Measurements from ENCODE around the gene ERICH6B.
A peak's percentile ranks its signal among the peaks of the same experiment; 100 is the strongest.
"Not testable (repeated sequence)": the region's sequence is repeated elsewhere in the genome, so short reads cannot be mapped to it uniquely, and the experiment has no call there.

Gene ERICH6B

GRCh38 chr13:45615501-45616101 is at the start of gene ERICH6B:
Gene ERICH6B (minus strand): TSS chr13:45615739. CDS start chr13:45597005, 18,734 bp downstream.
- ATAC-seq (ENCODE audit: insufficient read depth, low read depth) (no peak), DNase-seq (peak; percentile 8)
- no peak within 1 kb of the TSS for H2AFZ ChIP-seq (ENCODE audit: low read depth, low read length)
- TF ChIP-seq CTCF (IDR thresholded peaks at IDR 0.05; ENCODE audit: borderline replicate concordance, extremely low read depth, low read length, poor library complexity, severe bottlenecking), result no peak
- TF ChIP-seq EZH2 (IDR thresholded peaks at IDR 0.05; ENCODE audit: borderline replicate concordance, low read depth, low read length, severe bottlenecking), result no peak
- H3K79me2 ChIP-seq (ENCODE audit: insufficient read depth, low read length), result no peaks in the 10 kb centered on the region
- no peaks in the 10 kb centered on the region for H3K4me1 ChIP-seq (ENCODE audit: insufficient read depth, low read length)
- no peaks in the 10 kb centered on the region for H4K20me1 ChIP-seq (ENCODE audit: insufficient read depth, low read length)
- no peaks in the 10 kb centered on the region for H3K36me3 ChIP-seq (ENCODE audit: insufficient read depth, low read length)
- peaks cover 4% of the 10 kb centered on the region for H3K27me3 ChIP-seq (ENCODE audit: insufficient read depth, low read length, poor library complexity)
- no peak within 1 kb of the TSS for H3K9ac ChIP-seq (ENCODE audit: low read depth, low read length)
- no peak within 1 kb of the TSS for H3K4me3 ChIP-seq (ENCODE audit: low read depth in 1 of 2, low read length in 2 of 2)
- H3K9me3 ChIP-seq (ENCODE audit: insufficient read depth, low read length, severe bottlenecking), result no peaks in the 10 kb centered on the region
- H3K4me2 ChIP-seq (ENCODE audit: insufficient read depth, low read length), result no peak within 1 kb of the TSS
- no peak within 1 kb of the TSS for H3K27ac ChIP-seq (ENCODE audit: low read length)

GRCh38 chr13:45662903-45663302 is 47.4 kb upstream of the ERICH6B start:
- not testable (repeated sequence) for H3K9me3 ChIP-seq (ENCODE audit: insufficient read depth, low read length, severe bottlenecking); H3K79me2 ChIP-seq (ENCODE audit: insufficient read depth, low read length); H3K36me3 ChIP-seq (ENCODE audit: insufficient read depth, low read length); H2AFZ ChIP-seq (ENCODE audit: low read depth, low read length); H3K4me2 ChIP-seq (ENCODE audit: insufficient read depth, low read length); DNase-seq; H3K27ac ChIP-seq (ENCODE audit: low read length); H3K4me1 ChIP-seq (ENCODE audit: insufficient read depth, low read length); ATAC-seq (ENCODE audit: insufficient read depth, low read depth); H3K4me3 ChIP-seq (ENCODE audit: low read depth in 1 of 2, low read length in 2 of 2); H3K27me3 ChIP-seq (ENCODE audit: insufficient read depth, low read length, poor library complexity); H4K20me1 ChIP-seq (ENCODE audit: insufficient read depth, low read length); H3K9ac ChIP-seq (ENCODE audit: low read depth, low read length)

GRCh38 chr13:45662162-45662561 is 46.6 kb upstream of the ERICH6B start:
- Histone ChIP-seq H3K4me2 (ENCODE audit: insufficient read depth, low read length) (no peak overlapping the region), H3K4me1 (ENCODE audit: insufficient read depth, low read length) (no peaks in the 10 kb centered on the region), H4K20me1 (ENCODE audit: insufficient read depth, low read length) (no peaks in the 10 kb centered on the region), H3K9ac (ENCODE audit: low read depth, low read length) (no peak overlapping the region), H2AFZ (ENCODE audit: low read depth, low read length) (no peak overlapping the region), H3K79me2 (ENCODE audit: insufficient read depth, low read length) (no peaks in the 10 kb centered on the region), H3K4me3 (ENCODE audit: low read depth in 1 of 2, low read length in 2 of 2) (no peak overlapping the region), H3K27me3 (ENCODE audit: insufficient read depth, low read length, poor library complexity) (no peaks in the 10 kb centered on the region), H3K9me3 (ENCODE audit: insufficient read depth, low read length, severe bottlenecking) (no peaks in the 10 kb centered on the region), H3K27ac (ENCODE audit: low read length) (no peak overlapping the region), H3K36me3 (ENCODE audit: insufficient read depth, low read length) (no peaks in the 10 kb centered on the region)
- no peak for TF ChIP-seq EZH2 (IDR thresholded peaks at IDR 0.05; ENCODE audit: borderline replicate concordance, low read depth, low read length, severe bottlenecking)
- TF ChIP-seq CTCF (IDR thresholded peaks at IDR 0.05; ENCODE audit: borderline replicate concordance, extremely low read depth, low read length, poor library complexity, severe bottlenecking), result no peak
- no peak for ATAC-seq (ENCODE audit: insufficient read depth, low read depth)
- DNase-seq, result no peak

GRCh38 chr13:45660458-45660857 is 44.9 kb upstream of the ERICH6B start:
- not testable (repeated sequence) for H3K36me3 ChIP-seq (ENCODE audit: insufficient read depth, low read length); H3K27me3 ChIP-seq (ENCODE audit: insufficient read depth, low read length, poor library complexity); H2AFZ ChIP-seq (ENCODE audit: low read depth, low read length); ATAC-seq (ENCODE audit: insufficient read depth, low read depth); H3K9me3 ChIP-seq (ENCODE audit: insufficient read depth, low read length, severe bottlenecking); H3K9ac ChIP-seq (ENCODE audit: low read depth, low read length); H3K4me2 ChIP-seq (ENCODE audit: insufficient read depth, low read length); H4K20me1 ChIP-seq (ENCODE audit: insufficient read depth, low read length); H3K4me3 ChIP-seq (ENCODE audit: low read depth in 1 of 2, low read length in 2 of 2); DNase-seq; H3K27ac ChIP-seq (ENCODE audit: low read length); H3K79me2 ChIP-seq (ENCODE audit: insufficient read depth, low read length); H3K4me1 ChIP-seq (ENCODE audit: insufficient read depth, low read length)

Data from DND-41 (cell line).